HepG2 (cell line): ENCODE measurements around the gene SRRM3. TPM values are rescaled to one million over a fixed set of nuclear protein-coding genes. Genes with fewer than 3 reads are reported as not detected.

Experiments
- CTCF ChIP-seq: sonication (generic); formaldehyde crosslinking; IDR thresholded peaks from 2 replicates; pipeline ENCODE4 v1.5.0; 2020; ENCODE audit warnings: mild to moderate bottlenecking, missing genetic modification reagents, moderate library complexity
- HDAC1 ChIP-seq: sonication (generic); formaldehyde crosslinking; IDR thresholded peaks from 2 replicates; pipeline ENCODE4 v1.5.1; 2020; ENCODE audit warnings: mild to moderate bottlenecking, missing genetic modification reagents
- HNF4G ChIP-seq, 2 experiments: sonication (generic) in 1 of 2; formaldehyde crosslinking in 1 of 2; IDR thresholded peaks; 2 replicates each; pipeline versions ENCODE4 v1.4.0 to v1.6.1; 2011 to 2020; ENCODE audit warnings: borderline replicate concordance in 2 of 2, low read depth in 2 of 2, mild to moderate bottlenecking in 2 of 2, low read length in 1 of 2, missing genetic modification reagents in 1 of 2, moderate library complexity in 1 of 2
- KAT2B ChIP-seq: fragments of 150-350 bp; IDR thresholded peaks from 2 replicates; pipeline ENCODE4 v1.6.1; 2014; ENCODE audit warnings: low read depth, low read length, borderline replicate concordance
- KAT8 ChIP-seq: IDR thresholded peaks from 2 replicates; pipeline ENCODE4 v1.6.1; 2016; ENCODE audit warnings: missing genetic modification reagents, missing compliant biosample characterization
- MED13 ChIP-seq: sonication (generic); formaldehyde crosslinking; IDR thresholded peaks from 2 replicates; pipeline ENCODE4 v1.5.0; 2020; ENCODE audit warnings: missing genetic modification reagents
- MTA1 ChIP-seq: sonication (generic); formaldehyde crosslinking; IDR thresholded peaks from 2 replicates; pipeline ENCODE4 v1.4.0; 2020; ENCODE audit warnings: missing genetic modification reagents, mild to moderate bottlenecking, borderline replicate concordance
- NFE2L1 ChIP-seq: sonication (generic); formaldehyde crosslinking; IDR thresholded peaks from 2 replicates; pipeline ENCODE4 v1.4.0; 2020; ENCODE audit warnings: missing genetic modification reagents, mild to moderate bottlenecking, borderline replicate concordance
- NR2F2 ChIP-seq: IDR thresholded peaks from 2 replicates; pipeline ENCODE4 v1.6.1; 2012; ENCODE audit warnings: low read depth, inconsistent platforms, borderline replicate concordance
- TFDP1 ChIP-seq: IDR thresholded peaks from 2 replicates; pipeline ENCODE4 v1.6.1; 2016; ENCODE audit warnings: missing compliant biosample characterization, missing genetic modification reagents, borderline replicate concordance
- YY1 ChIP-seq: IDR thresholded peaks from 2 replicates; pipeline ENCODE4 v1.6.1; 2011; ENCODE audit warnings: low read length, low read depth, moderate library complexity, mild to moderate bottlenecking; ENCODE audit not compliant: insufficient read depth, insufficient replicate concordance
- ZBTB7B ChIP-seq: sonication (generic); formaldehyde crosslinking; IDR thresholded peaks from 2 replicates; pipeline ENCODE4 v1.4.0; 2020; ENCODE audit warnings: missing genetic modification reagents
- ZKSCAN8 ChIP-seq: IDR thresholded peaks from 2 replicates; pipeline ENCODE4 v1.6.1; 2016; ENCODE audit warnings: borderline replicate concordance, missing genetic modification reagents, missing compliant biosample characterization
- ZMYM3 ChIP-seq: sonication (generic); formaldehyde crosslinking; IDR thresholded peaks from 2 replicates; pipeline ENCODE4 v1.5.1; 2020; ENCODE audit warnings: mild to moderate bottlenecking, missing genetic modification reagents
- ZNF101 ChIP-seq: sonication (generic); formaldehyde crosslinking; IDR thresholded peaks from 2 replicates; pipeline ENCODE4 v1.4.0; 2020; ENCODE audit warnings: mild to moderate bottlenecking, low read depth, missing genetic modification reagents, borderline replicate concordance
- ZNF441 ChIP-seq: sonication (generic); formaldehyde crosslinking; IDR thresholded peaks from 2 replicates; pipeline ENCODE4 v1.7.0; 2021; ENCODE audit warnings: missing genetic modification reagents, borderline replicate concordance
- ZNF615 ChIP-seq: sonication (generic); formaldehyde crosslinking; IDR thresholded peaks from 2 replicates; pipeline ENCODE4 v1.5.0; 2020; ENCODE audit warnings: mild to moderate bottlenecking, missing genetic modification reagents, borderline replicate concordance
- ZNF782 ChIP-seq: sonication (generic); formaldehyde crosslinking; IDR thresholded peaks from 2 replicates; pipeline ENCODE4 v1.4.0; 2020; ENCODE audit warnings: missing genetic modification reagents, mild to moderate bottlenecking, borderline replicate concordance
- polyA plus RNA-seq, 8 experiments: library from polyadenylated mRNA; depleted of rRNA in 3 of 8; stranded (reverse) in 7 of 8; unstranded in 1 of 8; fragments of >200 nt; fragmentation: Illumina TruSeq in 4 of 8; extraction: Trizol in 4 of 8; gene quantifications; 2 replicates each; pipeline versions ENCODE4 v1.2.1 to v1.2.3, GENCODE V29; 2011 to 2016; ENCODE audit warnings: low read depth in 4 of 8, missing spikeins in 1 of 8, mixed read lengths in 1 of 8; ENCODE audit not compliant: insufficient read depth in 1 of 8
- total RNA-seq, 5 experiments: library from RNA; depleted of rRNA; stranded (reverse); fragments of >200 nt; fragmentation: Illumina TruSeq; extraction: Trizol; gene quantifications; 2 replicates each; pipeline ENCODE4 v1.2.3, GENCODE V29; 2016; ENCODE audit warnings: low read depth in 1 of 5

Gene SRRM3
- total and polyA plus RNA-seq, 2 of the 13 experiments (the other 11 are each of a cell fraction or from before 2014, with no cell fraction given): 0.13 to 0.54 TPM

- TF ChIP-seq ZMYM3 (peak; percentile 92), ZBTB7B (peak; percentile 66), ZNF782 (CRISPR knock-in tag) (no peak), HDAC1 (CRISPR knock-in tag) (0 out of 2 replicates have a peak, but pooled peaks have one; percentile 16), ZNF615 (CRISPR knock-in tag) (no peak), TFDP1 (CRISPR knock-in tag) (peak; percentile 29; the same call in 1 of the 2 replicates), ZKSCAN8 (CRISPR knock-in tag) (peak; percentile 78; the same call in 1 of the 2 replicates), KAT8 (CRISPR knock-in tag) (no peak), HNF4G (IDR thresholded peaks at IDR 0.05; ENCODE audit: borderline replicate concordance, low read depth, low read length) (peak; percentile 21; the same call in 1 of the 2 replicates), HNF4G (CRISPR knock-in tag; IDR thresholded peaks at IDR 0.05; ENCODE audit: borderline replicate concordance, low read depth) (no peak), NR2F2 (peak; percentile 22; the same call in 1 of the 2 replicates), MED13 (CRISPR knock-in tag) (no peak), CTCF (peak; percentile 44; the same call in 1 of the 2 replicates), NFE2L1 (CRISPR knock-in tag) (no peak), MTA1 (CRISPR knock-in tag) (peak; percentile 45; the same call in 1 of the 2 replicates), ZNF441 (CRISPR knock-in tag) (no peak), ZNF101 (CRISPR knock-in tag) (no peak), KAT2B (no peak), YY1 (no peak)
Observed at GRCh38 chr7:76246804-76247389, 45.2 kb downstream of the SRRM3 start (continued).
